Muscle layer of duodenum (tissue), 2 donors: ENCODE results near the gene ADCK2.

Experiments
- H3K27ac ChIP-seq: one replicate; pipeline ENCODE4 v1.7.0; 2013; ENCODE audit warnings: mild to moderate bottlenecking, low read length
- H3K27me3 ChIP-seq: one replicate; pipeline ENCODE4 v1.7.0; 2013; ENCODE audit warnings: low read depth, mild to moderate bottlenecking, control low read depth, low read length
- H3K36me3 ChIP-seq, 2 donors: one replicate each; pipeline ENCODE4 v1.7.0; 2013; ENCODE audit warnings: low read length in 2 of 2, control low read depth in 1 of 2, mild to moderate bottlenecking in 1 of 2; ENCODE audit not compliant: insufficient read depth in 2 of 2, control insufficient read depth in 1 of 2
- H3K4me1 ChIP-seq, 2 donors: one replicate each; pipeline ENCODE4 v1.7.0; 2013; ENCODE audit warnings: low read length in 2 of 2, mild to moderate bottlenecking in 2 of 2, control low read depth in 1 of 2, moderate library complexity in 1 of 2; ENCODE audit not compliant: insufficient read depth in 2 of 2, control insufficient read depth in 1 of 2
- H3K4me3 ChIP-seq, 2 donors: one replicate each; pipeline ENCODE4 v1.7.0; 2013; ENCODE audit warnings: low read length in 2 of 2, low read depth in 1 of 2, mild to moderate bottlenecking in 1 of 2
- H3K9me3 ChIP-seq, 2 donors: one replicate each; pipeline ENCODE4 v1.7.0; 2013; ENCODE audit warnings: low read length in 2 of 2, control low read depth in 1 of 2, mild to moderate bottlenecking in 1 of 2; ENCODE audit not compliant: control insufficient read depth in 1 of 2
- donor health status: healthy.

ADCK2 gene

DNA sequence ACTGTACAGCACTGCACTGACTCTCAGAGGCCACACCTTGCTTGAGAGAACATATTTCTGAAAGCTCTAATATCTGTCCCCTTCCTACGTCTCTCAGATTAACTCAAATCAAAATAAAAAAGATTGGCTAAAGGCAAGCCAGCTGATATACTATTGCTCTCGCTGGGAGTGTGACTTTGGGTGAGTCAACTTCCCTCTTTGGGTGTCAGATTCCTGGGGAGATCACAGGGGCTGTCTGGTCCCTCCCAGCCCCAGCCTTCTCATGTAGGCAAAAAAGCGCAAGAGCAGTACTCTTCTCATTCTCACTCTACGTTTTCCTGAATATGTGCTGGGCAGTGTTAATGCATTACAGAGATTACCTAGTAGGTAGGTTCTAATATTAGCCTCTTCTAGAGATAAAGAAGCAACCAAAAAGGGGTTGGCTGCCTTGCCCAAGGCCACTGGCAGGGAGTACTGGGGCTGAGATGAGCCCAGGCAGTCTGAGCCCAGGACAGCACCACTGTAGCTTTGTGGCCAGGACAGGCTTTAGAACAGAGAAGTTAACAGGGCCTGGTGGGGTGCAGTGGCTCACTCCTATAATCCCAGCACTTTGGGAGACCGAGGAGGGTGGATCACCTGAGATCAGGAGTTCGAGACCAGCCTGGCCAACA lies 23.1 kb upstream of the ADCK2 start:
- H3K9me3 ChIP-seq: no peaks in the 10 kb centered on the region
- no peak overlapping the region for H3K27ac ChIP-seq
- no peak overlapping the region for H3K4me3 ChIP-seq
- no peaks in the 10 kb centered on the region for H3K27me3 ChIP-seq
- no peaks in the 10 kb centered on the region for H3K36me3 ChIP-seq
- H3K4me1 ChIP-seq: peaks cover 5 to 15% of the 10 kb centered on the region in 2 donors

DNA sequence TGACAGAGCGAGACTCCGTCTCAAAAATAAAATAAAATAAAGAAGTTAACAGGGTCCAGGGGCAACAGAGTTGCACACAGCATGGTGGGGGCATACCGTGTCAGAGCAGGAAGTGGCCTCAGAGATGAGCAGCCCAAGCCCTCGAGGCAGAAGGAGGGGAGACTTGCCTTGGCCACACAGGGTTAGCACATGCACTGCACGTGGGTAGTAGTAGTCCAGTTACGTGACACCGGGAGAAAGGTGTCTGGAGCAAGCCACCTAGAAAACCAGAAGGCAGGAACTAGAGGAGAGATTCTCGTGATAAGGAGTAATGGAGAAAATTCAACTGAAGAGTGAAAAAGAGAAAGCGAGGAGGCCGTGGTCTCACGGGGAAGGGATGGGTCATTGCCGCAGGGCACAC lies 22.4 kb upstream of the ADCK2 start:
- no peaks in the 10 kb centered on the region for H3K9me3 ChIP-seq
- H3K27ac ChIP-seq: no peak overlapping the region
- H3K36me3 ChIP-seq: no peaks in the 10 kb centered on the region
- no peaks in the 10 kb centered on the region for H3K27me3 ChIP-seq
- peaks cover 5 to 15% of the 10 kb centered on the region in 2 donors for H3K4me1 ChIP-seq
- no peak overlapping the region for H3K4me3 ChIP-seq

DNA sequence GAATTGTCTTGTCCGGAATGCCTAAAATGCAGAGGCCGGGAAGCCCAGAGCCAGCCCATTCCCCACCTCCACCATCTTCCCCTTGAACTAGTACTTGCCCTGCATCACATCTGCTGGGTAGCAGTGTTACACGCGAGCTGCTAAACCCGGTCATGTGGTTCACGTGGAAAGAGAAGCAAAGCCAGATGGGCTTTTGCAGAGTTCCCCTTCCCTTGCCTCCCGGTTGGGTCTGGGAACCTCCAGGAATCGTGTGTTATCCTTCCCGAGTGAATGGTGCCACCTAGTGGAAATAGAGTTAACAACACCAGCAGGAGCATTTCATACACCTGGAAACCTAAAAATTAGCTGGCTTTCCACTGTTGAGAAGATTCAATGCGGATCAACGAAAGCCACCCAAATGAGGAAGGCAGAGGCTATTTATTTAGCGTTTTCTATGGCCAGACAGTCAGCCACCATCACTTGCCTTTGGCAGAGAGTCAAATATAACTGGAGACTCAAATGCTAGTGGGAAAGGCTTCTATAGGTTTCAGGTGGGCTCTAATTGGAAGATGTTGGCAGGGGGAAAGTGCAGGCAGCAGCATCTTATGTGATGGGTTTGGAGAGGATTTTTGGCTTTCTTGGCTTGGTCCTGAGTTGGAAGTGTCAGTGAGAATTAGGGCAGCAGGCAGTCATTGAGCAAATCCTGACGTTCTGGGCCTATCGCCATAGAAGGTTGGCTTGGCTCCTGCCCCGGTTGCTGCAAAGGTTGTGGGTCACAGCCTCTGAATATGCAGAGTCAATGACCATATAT lies 19.2 kb upstream of the ADCK2 start:
- Histone ChIP-seq H3K4me3 (no peak overlapping the region), H3K27me3 (no peaks in the 10 kb centered on the region), H3K4me1 (peaks cover 8 to 28% of the 10 kb centered on the region in 2 donors), H3K36me3 (no peaks in the 10 kb centered on the region), H3K27ac (no peak overlapping the region), H3K9me3 (no peaks in the 10 kb centered on the region)

DNA sequence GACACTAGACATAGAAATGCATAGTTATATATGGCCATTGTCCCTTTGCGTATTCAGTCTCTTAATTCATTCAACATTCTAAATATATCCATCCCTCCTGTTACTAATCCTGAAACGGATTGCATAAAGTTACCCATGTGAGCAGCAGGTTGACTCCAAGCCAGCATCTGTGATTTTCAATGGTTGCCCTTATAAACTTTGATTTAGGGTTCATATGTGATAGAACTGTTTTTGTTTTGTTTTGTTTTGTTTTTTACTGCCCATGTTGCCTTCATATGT lies 18.7 kb upstream of the ADCK2 start:
- Histone ChIP-seq H3K27ac (no peak overlapping the region), H3K27me3 (no peaks in the 10 kb centered on the region), H3K4me3 (no peak overlapping the region), H3K36me3 (no peaks in the 10 kb centered on the region), H3K4me1 (peaks cover 8 to 28% of the 10 kb centered on the region in 2 donors), H3K9me3 (no peaks in the 10 kb centered on the region)

DNA sequence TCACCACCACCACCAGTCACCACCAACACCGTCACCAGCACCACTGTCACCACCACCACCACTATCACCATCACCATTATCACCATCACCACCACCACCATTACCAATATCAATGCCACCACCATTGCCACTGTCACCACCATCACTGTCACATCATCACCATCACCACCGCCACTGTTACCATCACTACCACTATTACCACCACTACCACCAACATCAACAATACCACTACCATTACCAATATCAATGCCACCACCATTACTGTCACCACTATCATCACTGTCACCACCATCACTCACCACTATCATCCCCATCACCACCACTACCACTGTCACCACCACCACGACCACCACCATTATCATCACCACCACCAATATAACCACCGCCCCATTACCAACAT lies 18.1 kb upstream of the ADCK2 start:
- H3K27ac ChIP-seq: no peak overlapping the region
- peaks cover 8 to 28% of the 10 kb centered on the region in 2 donors for H3K4me1 ChIP-seq

DNA sequence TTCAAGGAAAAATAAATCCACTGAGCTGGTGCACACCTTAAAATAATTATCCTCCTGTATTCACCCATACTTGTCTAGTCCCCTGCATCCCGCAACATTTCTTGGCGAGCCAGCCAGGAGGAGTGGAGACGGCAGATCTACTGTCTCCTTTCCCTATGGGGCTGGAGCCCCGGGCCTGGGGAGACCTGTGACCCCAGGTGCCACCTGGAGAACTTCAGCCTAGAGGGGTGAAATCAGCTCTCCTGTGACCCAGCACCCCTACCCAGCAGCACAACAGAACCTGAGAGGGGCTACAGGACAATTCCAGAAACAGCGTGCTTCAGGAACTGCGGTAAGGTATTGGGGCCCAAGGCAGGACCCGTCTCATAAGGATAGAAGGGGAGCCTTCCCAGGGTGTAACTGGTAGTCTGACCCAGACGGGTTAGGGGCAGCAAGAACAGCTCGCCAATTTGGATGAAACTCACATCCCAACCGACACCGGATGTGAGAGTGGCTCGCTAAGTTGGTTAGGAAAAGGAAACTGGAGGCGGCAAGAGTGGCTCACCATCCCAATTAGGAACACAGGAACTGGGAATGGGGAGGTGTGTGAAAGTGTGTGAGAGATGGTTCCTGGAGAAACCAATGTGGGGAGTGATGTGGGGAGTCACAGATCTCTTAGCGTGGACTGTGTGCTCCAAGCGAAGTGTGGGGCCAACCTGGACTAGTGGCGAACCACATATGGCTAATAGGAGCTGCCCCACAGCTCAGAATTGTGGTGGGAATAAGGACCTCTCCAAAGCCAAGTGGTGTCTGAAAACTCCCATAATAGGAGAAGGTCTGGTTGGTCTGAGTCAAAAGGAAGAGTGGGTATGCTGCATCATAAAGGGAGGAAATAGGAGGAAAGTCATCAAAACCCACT lies 17.0 kb upstream of the ADCK2 start:
- H3K27ac ChIP-seq: no peak overlapping the region
- H3K4me1 ChIP-seq: peaks cover 8 to 28% of the 10 kb centered on the region in 2 donors
- no peaks in the 10 kb centered on the region for H3K36me3 ChIP-seq
- H3K4me3 ChIP-seq: peak overlapping the region in 1 of 2 donors; percentile 44
- H3K9me3 ChIP-seq: no peaks in the 10 kb centered on the region
- no peaks in the 10 kb centered on the region for H3K27me3 ChIP-seq

More for the DNA sequence above, 18.1 kb upstream of the ADCK2 start:
- H3K9me3 ChIP-seq: no peaks in the 10 kb centered on the region
- H3K4me3 ChIP-seq: no peak overlapping the region
- no peaks in the 10 kb centered on the region for H3K36me3 ChIP-seq
- no peaks in the 10 kb centered on the region for H3K27me3 ChIP-seq

DNA sequence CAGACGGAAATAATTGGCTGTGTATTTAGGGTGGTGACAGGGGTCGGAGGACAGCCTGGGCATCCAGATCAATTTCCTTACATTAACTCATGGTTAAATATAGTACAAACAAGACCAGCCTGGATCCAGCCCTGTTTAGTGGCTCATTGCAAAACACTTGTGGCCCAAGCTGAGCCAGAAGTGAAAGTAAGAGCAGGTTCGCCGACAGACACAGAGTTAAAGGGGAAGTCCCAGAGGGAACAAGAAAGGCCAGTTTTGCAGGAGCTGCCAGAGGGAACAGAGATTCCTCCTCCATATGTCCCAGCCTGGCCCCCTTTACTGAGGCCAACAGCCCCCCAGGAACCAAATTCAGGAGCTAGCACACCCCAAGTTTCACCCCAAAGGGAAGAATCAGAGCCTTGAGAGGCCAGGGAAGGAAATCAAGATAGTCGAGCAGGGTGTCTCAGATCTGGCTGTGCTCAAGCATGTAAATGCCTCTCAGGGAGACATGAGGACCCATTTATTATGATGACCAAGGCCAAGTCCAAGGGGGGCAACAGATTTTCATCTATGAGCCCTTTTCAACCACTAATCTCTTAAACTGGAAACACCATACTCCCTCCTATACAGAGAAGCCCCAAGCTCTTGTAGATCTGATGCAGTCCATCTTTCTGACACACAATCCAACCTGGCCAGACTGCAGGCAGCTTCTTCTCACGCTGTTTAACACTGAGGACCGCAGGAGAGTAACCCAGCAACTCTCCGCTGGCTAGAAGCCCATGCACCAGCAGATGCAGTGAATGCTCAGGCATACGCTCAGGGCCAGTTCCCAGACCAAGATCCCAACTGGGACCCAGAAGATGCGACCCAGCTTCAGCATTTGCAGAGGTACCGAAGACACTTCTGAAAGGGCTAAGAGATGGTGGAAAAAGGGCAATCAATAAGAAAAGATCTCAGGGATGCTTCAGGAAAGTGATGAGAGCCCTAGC lies 15.9 kb upstream of the ADCK2 start:
- peaks cover 8 to 28% of the 10 kb centered on the region in 2 donors for H3K4me1 ChIP-seq
- no peaks in the 10 kb centered on the region for H3K36me3 ChIP-seq
- no peaks in the 10 kb centered on the region for H3K9me3 ChIP-seq
- H3K27ac ChIP-seq: peak overlapping the region; percentile 1
- no peaks in the 10 kb centered on the region for H3K27me3 ChIP-seq
- H3K4me3 ChIP-seq: peak overlapping the region; percentile 44 to 49

DNA sequence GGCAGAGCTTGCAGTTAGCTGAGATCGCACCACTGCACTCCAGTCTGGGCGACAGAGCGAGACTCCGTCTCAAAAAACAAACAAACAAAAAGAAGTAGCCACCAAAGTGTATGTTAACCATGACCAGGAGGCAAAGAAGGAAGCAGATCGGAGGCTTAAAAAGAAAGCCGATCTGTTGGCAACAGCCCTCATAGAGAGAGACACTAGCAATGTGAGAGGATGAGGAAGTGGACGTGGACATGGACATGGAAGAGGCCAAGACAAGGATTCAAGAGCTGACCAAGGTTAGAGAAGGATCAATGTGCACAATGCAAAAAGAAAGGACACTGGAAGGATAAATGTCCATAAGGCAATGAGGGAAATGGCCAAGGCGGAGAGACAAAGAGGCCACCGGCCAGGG lies 14.9 kb upstream of the ADCK2 start:
- no peaks in the 10 kb centered on the region for H3K9me3 ChIP-seq
- no peak overlapping the region for H3K4me3 ChIP-seq
- peaks cover 8 to 28% of the 10 kb centered on the region in 2 donors for H3K4me1 ChIP-seq

DNA sequence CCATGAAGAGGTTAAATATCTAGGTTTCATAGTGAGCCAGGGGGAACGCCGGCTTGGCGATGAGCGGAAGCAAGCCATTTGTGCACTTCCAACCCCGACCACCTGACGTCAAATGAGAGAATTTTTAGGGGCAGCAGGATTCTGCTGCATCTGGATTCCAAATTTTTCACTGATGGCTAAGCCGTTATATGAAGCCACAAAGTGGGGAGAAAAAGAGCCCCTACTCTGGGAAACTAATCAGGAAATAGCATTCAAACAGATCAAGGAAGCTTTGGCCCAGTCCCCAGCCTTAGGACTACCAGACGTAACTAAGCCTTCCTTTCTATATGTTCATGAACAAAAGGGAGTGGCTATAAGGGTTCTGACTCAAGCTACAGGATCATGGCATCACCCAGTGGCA lies 12.9 kb upstream of the ADCK2 start:
- H3K27me3 ChIP-seq: no peaks in the 10 kb centered on the region
- H3K27ac ChIP-seq: no peak overlapping the region
- peaks cover 4 to 17% of the 10 kb centered on the region in 2 donors for H3K4me1 ChIP-seq
- no peaks in the 10 kb centered on the region for H3K9me3 ChIP-seq
- H3K4me3 ChIP-seq: no peak overlapping the region
- no peaks in the 10 kb centered on the region for H3K36me3 ChIP-seq

More for the DNA sequence above, 14.9 kb upstream of the ADCK2 start:
- Histone ChIP-seq H3K36me3 (no peaks in the 10 kb centered on the region), H3K27ac (no peak overlapping the region), H3K27me3 (no peaks in the 10 kb centered on the region)

DNA sequence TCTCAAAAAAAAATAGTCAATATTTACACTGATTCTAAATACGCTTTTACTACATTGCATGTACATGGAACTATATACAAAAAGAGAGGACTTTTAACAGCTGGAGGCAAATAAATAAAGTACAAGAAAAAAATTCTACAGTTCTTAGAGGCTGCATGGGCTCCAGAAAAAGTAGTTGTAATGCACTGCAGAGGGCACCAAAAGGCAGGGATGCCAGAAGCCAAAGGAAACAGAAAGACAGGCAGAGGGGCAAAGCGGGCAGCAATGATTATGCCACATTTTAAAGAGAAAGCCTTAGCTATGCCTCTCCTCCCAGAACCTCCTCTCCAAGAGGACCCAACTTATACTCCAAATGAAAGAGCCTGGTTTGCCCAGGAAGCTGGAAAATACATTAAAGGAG lies 11.6 kb upstream of the ADCK2 start:
- H3K4me1 ChIP-seq: peaks cover 4 to 13% of the 10 kb centered on the region in 2 donors
- H3K27me3 ChIP-seq: no peaks in the 10 kb centered on the region
- no peaks in the 10 kb centered on the region for H3K9me3 ChIP-seq
- no peaks in the 10 kb centered on the region for H3K36me3 ChIP-seq
- no peak overlapping the region for H3K27ac ChIP-seq
- H3K4me3 ChIP-seq: no peak overlapping the region
